Kidney tubule cell (primary cell): ENCODE results near the gene ZDHHC21.

Experiments
- DNase-seq: peaks from one replicate; pipeline ENCODE4 v3.0.0-alpha.2; 2018; ENCODE audit warnings: low spot score

ZDHHC21 gene

DNA sequence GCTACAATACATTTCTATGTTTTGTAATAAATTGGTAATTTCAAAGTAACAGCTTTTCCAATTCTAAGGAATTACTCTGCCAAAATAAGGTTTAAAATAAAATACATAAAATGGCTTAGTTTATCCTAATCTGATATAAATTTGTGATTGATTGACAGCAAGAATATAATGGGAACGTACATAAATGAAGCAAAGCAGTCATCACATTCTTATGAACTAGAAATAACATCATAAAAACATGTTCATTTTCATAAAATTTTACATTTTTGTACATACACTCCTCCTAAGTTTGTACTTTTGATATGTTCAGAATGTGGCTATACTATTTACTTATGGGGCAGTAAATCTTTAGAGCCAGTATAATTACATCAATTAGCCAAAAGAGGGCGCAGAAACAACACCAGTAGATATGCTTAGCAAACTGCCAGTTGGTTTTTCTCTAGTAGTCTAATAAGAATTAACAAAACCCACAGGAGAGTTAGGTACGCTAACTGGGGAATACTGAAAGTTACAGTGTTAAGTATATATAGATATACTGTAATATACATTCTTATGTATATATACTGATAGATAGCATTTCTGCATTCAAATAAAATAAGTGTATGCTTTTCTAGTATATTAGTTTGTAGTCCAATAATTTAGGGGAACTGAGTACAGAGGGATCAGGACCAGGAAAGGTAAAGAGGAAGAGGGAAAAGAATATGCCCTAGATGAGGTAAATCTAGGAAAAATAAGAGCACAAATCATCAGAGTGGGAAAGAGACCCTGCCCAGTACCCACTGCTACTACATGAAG is 76.8 kb downstream of the ZDHHC21 start:
- DNase-seq = peak; percentile 49

DNA sequence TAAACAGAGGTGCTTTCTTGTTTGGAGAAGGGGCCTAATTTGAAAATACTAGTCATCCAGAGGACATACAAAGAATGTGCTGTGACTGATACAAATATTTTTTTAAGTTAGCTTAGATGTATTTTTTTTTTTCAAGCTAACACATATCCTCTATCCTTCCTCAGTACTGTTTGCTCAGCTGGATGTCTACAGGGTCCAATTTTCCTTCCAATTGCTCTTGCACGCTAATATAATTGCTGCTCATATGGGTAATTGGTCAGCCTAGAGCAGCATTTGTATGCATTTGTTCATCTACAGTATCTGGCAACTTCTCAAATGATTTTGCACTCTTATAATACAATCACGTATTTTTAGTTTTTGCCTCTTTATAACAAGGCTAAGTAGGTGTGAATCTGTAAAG is 84.7 kb downstream of the ZDHHC21 start:
- DNase-seq = no peak

DNA sequence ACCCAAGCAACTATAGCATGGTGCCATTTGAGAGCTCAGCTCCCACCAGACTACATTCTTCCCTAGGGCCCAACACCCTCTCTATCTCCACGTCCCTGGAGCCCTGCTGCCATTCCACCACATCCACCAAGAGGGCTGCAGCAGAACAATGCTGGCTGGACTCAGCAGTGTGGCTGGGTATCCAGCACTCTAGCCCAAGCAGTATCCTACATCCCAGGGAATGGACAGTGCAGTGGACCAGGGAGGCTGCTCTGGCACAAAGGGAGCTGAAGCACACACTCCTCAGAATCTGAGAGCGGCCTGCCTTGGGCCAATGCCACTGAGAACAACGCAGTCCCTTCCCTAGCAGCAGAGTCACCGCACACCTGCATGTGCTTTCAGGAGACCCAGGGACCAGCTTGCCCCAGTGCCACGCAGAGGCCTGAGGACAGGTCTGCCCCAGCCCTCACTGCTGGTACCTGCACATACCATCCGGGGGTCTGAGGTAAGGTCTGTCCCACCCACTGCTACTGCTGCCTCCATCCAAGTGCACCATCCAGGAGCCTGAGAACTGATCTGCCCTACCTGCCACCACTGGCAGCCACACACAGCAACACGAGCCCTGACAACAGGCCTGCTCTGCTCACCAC is 95.9 kb downstream of the ZDHHC21 start:
- DNase-seq = no peak

DNA sequence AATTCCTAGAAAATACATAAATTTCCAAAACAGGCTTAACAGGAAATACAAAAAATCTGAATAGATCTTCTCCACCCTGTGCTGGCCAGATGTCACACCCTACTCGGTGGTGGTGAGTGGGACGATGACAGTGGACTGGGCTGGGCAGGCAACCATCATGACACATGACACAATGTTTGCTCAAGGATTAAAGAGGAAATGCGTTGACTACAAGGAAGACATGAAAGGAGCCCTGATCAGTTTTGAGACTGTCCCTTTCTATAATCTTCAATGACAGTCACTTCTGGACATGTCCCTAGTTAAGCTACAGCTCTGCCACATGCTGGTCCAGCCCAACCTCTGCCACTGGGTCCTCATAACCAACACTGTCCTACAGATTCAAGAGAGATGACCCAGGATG is 99.8 kb downstream of the ZDHHC21 start:
- no peak for DNase-seq

DNA sequence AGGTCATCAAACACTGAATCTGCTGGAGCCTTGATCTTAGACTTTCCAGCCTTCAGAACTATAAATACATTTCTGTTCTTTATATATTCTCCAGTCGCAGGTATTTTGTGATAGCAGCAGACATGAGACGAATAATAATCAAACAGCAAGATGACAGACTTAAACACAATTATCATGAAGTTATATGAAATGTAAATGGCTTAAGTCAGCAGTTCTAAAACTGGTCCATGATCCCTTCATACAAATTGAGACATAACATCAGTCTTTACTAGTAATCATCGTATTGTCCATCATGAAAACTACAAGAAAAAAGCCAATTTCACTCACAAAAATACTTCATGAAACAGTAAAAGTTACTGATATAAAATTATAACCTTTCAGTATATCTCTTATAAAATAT is 101.8 kb downstream of the ZDHHC21 start:
- no peak for DNase-seq

DNA sequence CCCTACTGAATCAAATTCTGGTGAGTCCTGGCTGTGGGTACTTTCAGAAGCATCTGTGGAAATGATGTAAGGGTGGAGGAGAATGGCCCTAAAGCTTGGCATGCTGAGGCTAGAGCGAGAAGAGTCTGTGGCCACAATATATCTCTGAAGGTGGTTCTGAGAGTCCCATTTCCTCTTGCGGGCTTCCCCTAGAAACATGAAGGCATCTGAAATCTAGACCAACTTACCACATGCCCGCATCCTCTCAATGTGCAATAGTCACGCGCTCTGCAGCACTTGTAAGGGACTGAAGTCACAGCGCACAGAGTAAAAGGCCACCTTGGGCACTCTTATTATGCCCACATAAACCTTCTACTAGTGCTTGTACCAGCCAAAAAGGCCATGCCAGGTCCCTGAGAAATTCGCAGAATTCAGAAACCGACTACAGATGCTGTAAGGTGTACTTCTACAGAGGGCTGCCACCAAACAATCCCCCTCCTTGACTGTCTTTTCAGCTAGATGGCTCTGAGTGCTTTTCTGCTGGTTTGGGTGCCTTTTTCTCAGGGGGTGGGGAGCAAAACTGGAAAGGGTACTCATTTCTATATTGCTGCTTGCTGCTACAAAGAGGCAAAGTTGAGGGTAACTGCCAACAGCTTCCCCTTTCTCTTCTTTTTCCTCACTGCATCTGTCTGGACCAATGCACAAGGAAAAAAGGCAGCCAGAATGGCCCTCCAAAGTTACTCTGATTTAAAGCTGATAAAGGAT is 107.3 kb downstream of the ZDHHC21 start:
- DNase-seq = no peak

DNA sequence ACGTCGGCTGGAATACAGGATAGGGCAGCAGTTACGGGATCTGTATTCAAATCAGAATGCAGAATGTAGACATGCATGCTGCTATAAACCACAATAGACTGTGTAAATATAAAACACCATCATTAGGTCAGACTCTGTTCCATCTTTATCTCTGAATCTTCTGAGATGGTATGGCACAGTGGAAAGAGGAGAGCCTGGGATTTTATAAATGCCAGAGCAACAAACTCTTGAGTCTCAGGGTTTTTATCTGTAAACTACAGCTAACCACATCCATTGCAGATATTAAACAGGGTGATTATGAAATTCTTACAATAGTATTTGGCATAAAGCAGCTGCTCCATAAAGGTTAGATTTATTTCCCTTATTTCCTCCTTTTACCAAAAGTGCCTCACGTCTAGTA is 108.7 kb downstream of the ZDHHC21 start:
- DNase-seq = no peak

DNA sequence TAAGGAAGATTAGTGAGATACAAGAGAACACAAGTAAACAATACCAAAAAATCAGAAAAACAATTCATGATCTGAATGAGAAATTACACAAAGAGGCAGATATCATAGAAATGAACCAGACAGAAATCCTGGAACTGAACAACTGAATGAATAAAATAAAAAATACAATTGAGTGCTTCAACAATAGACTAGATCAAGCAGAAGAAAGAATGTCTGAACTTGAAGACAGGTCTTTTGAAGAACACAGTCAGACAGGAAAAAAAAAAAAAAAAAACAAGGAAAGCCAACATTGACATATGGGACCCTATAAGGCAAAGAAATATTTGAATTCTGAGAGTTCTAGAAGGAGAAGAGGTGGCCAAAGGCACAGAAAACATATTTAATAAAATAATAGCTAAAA is 115.2 kb downstream of the ZDHHC21 start:
- DNase-seq = no peak

DNA sequence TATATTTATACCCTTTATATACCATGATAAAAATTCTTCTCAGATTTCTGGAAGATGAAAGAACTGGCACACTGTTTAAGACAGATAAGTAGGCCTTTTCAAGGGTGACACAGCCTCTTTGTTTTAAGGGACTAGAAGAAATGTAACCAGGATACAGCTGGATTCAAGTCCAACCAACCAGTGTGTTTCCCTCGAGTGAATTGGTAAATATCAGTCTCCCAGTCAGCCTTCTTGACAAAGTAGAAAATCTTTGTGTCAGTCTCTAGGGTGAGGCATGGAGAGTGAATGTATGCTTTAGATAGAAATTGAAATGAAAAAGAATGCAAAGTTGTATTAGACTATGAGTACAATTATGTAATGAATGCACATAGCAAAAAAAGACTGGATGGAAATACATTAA is 119.1 kb downstream of the ZDHHC21 start:
- no peak for DNase-seq

DNA sequence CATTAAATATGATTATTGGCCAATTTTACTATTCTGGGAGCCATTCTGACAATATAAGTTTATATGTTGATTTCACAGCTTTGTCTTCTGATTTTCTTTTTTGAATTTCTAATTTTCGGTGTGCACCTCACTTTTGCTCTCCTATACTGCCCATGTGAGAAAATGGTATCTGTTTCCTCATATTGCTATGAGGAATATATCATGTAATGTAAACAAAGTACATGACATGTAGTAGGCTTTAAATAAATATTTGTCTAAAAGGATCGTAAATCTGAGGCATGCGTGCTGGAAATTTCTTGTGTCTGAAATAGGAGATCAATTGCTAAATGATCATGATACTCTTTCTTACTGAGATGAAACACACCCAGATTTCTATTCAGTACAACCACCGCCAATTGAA is 119.9 kb downstream of the ZDHHC21 start:
- DNase-seq = no peak

DNA sequence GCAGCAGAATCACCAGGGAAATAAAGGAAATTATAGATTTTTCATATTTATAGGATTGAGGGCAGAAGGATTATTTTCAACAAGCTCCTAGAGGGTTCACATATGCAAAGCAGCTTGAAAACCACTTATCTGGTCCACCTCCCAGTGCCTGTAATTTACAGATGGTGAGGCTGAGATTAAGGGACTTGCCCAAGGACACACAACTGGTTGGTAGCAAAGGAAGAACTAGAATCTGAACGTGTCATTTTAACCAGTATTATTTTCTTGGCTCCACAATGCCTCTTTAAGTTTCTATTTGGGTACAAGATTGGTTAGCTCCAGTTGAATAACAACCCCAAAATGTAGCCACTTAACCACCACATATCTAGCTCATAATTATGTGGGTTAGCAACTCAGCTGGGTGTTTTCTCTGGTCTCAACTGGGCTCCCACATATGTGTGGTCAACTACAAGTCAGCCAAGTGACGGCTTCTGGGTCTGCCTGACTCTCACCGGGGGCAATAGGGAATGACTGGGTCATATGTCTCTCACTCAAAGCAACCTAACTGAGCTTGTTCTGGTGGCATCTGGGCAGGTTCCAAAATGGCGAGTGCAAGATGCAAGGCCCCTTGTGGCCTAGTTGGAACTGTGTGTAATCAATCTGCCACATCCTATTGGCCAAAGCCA is 127.7 kb downstream of the ZDHHC21 start:
- no peak for DNase-seq

DNA sequence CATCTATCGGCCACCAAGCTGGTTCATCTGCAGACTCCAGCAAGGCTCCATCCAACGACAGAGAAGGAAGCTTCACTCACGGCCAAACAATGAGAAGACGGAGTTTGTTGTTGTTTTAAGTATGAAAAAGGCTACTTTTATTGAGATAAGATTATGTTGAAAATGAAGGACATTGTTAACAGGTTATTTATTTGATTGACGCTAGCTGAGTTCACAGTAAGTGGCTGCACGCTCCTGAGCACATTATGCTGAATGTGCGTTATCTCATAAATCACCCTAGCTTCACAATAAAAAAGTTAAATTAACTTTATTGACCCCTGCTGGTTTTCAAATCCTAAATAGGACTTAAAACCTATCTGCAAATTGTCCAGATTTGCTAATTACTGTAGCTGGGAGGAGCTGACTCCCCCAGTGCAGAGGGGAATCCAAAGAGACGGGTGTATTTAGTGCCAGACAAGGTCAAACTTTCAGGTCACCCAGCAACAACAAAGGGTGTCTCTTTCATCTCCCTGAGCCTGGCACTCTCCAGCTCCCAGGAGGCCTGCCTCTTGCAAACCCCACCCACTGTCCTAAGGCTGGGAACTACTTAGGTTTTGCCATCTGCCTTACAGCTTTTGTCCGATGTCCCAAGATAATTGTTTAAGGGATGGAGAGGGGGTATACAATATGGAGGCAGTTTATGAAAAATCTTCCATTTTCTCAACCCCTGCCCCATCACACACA is 129.2 kb downstream of the ZDHHC21 start:
- no peak for DNase-seq

DNA sequence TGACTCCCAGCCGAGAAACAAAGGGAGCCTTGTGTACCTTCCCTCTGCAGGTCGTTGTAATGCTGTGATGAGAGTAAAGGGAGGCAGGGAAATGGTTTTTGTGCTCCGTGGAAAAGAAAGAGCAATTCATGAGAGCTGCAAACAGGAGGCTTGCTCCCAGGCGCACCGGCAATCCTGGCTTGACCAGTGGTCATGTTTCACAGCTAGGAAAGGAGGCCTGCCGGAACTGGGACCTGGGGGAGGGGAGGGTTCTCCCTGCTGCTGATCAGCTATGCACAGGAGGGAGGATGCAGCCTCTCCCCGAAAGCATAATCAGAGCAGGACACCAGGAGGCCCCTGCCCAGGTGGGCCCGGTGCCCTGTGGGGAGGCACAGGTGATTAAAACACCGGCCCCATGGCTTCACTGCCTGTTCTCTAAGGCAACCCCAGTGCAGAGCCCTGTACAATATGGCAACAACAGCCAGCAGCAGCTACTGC is 131.3 kb downstream of the ZDHHC21 start:
- no peak for DNase-seq
